Gastroesophageal sphincter (tissue), 4 donors: ENCODE data around the gene TPRG1L. TPM values are rescaled to one million over a fixed set of nuclear protein-coding genes. Genes with fewer than 3 reads are reported as not detected.
"Not testable (repeated sequence)": the region's sequence is repeated elsewhere in the genome, so short reads cannot be mapped to it uniquely, and the experiment has no call there.

Experiments used
- ATAC-seq: fragments of 150-250 bp; one replicate; pipeline ENCODE4 v1.9.1; 2016; ENCODE audit warnings: mild to moderate bottlenecking, moderate library complexity
- H3K27ac ChIP-seq, 4 donors: fragments of 200-600 bp; sonication (generic) in 3 of 4; 1 replicate in 3 of 4; 2 replicates in 1 of 4; pipeline ENCODE4 v1.5.1; 2016 to 2019
- H3K27me3 ChIP-seq: fragments of 200-600 bp; sonication (generic); one replicate; pipeline ENCODE4 v1.5.1; 2019
- H3K36me3 ChIP-seq, 2 donors: fragments of 200-600 bp; sonication (generic); one replicate each; pipeline ENCODE4 v1.5.1; 2019; ENCODE audit warnings: control low read depth in 1 of 2
- H3K4me1 ChIP-seq, 3 donors: fragments of 200-600 bp; sonication (generic); 1 replicate in 2 of 3; 2 replicates in 1 of 3; pipeline ENCODE4 v1.5.1; 2016 to 2019; ENCODE audit warnings: control low read depth in 2 of 3
- H3K4me3 ChIP-seq, 2 donors: fragments of 200-600 bp; sonication (generic); one replicate each; pipeline ENCODE4 v1.5.1; 2019; ENCODE audit warnings: mild to moderate bottlenecking in 1 of 2, moderate library complexity in 1 of 2
- H3K9me3 ChIP-seq, 3 donors: fragments of 200-600 bp; sonication (generic); one replicate each; pipeline ENCODE4 v1.5.1; 2017 to 2019; ENCODE audit warnings: control low read depth in 2 of 3
- EP300 ChIP-seq: sonication (generic); formaldehyde crosslinking; IDR thresholded peaks from one replicate; pipeline ENCODE4 v1.6.1; 2017; ENCODE audit warnings: antibody characterized with exemption, mild to moderate bottlenecking
- POLR2A ChIP-seq, 2 donors: fragments of 450-650 bp; IDR thresholded peaks; one replicate each; pipeline ENCODE4 v1.6.1; 2017; ENCODE audit warnings: antibody characterized with exemption in 2 of 2, mild to moderate bottlenecking in 2 of 2, moderate library complexity in 1 of 2
- POLR2AphosphoS5 ChIP-seq: sonication (generic); formaldehyde crosslinking; IDR thresholded peaks from one replicate; pipeline ENCODE4 v1.6.1; 2017; ENCODE audit warnings: antibody characterized with exemption
- WGBS, 2 donors: methylation state at CpG; one replicate each; pipeline ENCODE4 v1.1.5; 2018; ENCODE audit warnings: low coverage in 1 of 2; 5-methylcytosine and 5-hydroxymethylcytosine counted together
- total RNA-seq, 4 donors: library from RNA; depleted of rRNA; stranded (reverse); fragments of >200 nt; gene quantifications; one replicate each; pipeline ENCODE4 v1.1.0, GENCODE V29; 2016
- TF ChIP-seq, protein P1 (sequence below), 4 experiments: fragments of 200-600 bp in 2 of 4; fragments of 450-650 bp in 2 of 4; sonication (generic) in 1 of 4; IDR thresholded peaks; one replicate each; pipeline ENCODE4 v1.5.1; 2017 to 2019; ENCODE audit warnings: antibody characterized with exemption in 4 of 4, mild to moderate bottlenecking in 2 of 4, moderate library complexity in 2 of 4

TPRG1L gene
- total RNA-seq, 4 donors from 2014 or later, result 38.2 to 52.1 (median 46.6) TPM

DNA sequence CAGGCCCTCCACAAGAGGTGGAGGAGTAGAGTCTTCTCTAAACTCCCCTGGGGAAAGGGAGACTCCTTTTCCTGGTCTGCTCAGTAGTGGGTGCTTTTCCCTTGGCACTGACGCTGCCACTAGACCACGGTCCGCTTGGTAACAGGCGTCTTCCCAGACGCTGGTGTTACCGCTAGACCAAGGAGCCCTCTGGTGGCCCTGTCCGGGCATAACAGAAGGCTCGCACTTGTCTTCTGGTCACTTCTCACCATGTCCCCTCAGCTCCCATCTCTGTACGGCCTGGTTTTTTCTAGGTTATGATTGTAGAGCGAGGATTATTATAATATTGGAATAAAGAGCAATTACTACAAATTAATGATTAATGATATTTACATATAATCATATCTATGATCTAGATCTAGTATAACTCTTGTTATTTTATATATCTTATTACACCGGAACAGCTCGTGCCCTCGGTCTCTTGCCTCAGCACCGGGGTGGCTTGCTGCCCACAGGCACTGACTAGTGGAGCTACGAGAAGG is 3.6 kb upstream of the TPRG1L start:
- ATAC-seq, H3K9me3 ChIP-seq, H3K4me3 ChIP-seq, H3K36me3 ChIP-seq, H3K27me3 ChIP-seq, H3K27ac ChIP-seq: not testable (repeated sequence)
- H3K4me1 ChIP-seq, result peaks cover 0 to 54% (median 16%) of the 10 kb centered on the region in 3 donors
- 3 to 52% methylated on average over 4 to 6 of the region's 15 CpGs for WGBS, 2 donors
- TF ChIP-seq, protein P1, sequence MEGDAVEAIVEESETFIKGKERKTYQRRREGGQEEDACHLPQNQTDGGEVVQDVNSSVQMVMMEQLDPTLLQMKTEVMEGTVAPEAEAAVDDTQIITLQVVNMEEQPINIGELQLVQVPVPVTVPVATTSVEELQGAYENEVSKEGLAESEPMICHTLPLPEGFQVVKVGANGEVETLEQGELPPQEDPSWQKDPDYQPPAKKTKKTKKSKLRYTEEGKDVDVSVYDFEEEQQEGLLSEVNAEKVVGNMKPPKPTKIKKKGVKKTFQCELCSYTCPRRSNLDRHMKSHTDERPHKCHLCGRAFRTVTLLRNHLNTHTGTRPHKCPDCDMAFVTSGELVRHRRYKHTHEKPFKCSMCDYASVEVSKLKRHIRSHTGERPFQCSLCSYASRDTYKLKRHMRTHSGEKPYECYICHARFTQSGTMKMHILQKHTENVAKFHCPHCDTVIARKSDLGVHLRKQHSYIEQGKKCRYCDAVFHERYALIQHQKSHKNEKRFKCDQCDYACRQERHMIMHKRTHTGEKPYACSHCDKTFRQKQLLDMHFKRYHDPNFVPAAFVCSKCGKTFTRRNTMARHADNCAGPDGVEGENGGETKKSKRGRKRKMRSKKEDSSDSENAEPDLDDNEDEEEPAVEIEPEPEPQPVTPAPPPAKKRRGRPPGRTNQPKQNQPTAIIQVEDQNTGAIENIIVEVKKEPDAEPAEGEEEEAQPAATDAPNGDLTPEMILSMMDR (IDR thresholded peaks at IDR 0.05), result peak in 3 of 4 experiments; percentile 66 to 72 (median 70)

- H3K9me3 ChIP-seq, H3K36me3 ChIP-seq, H3K27me3 ChIP-seq, ATAC-seq, H3K27ac ChIP-seq, H3K4me3 ChIP-seq: not testable (repeated sequence)
- 73 to 77% methylated on average over 7 of the region's 9 CpGs for WGBS, 2 donors
- peaks cover 0 to 62% (median 16%) of the 10 kb centered on the region in 3 donors for H3K4me1 ChIP-seq
Measured at GRCh38 chr1:3622102-3622501, 2.7 kb upstream of the TPRG1L start.

GRCh38 chr1:3623441-3624199 is 1.2 kb upstream of the TPRG1L start:
- H3K27me3 ChIP-seq, result no peaks in the 10 kb centered on the region

GRCh38 chr1:3625151-3625907 is 514 bp downstream of the TPRG1L start:
- Histone ChIP-seq H3K4me1 (peaks cover 0 to 50% (median 16%) of the 10 kb centered on the region in 3 donors), H3K27ac (peak overlapping the region; percentile 12 to 90 (median 86)), H3K27me3 (no peaks in the 10 kb centered on the region), H3K36me3 (peaks cover 0 to 36% of the 10 kb centered on the region in 2 donors), H3K9me3 (no peaks in the 10 kb centered on the region), H3K4me3 (peak overlapping the region; percentile 38 to 71)
- peak; percentile 34 for ATAC-seq
- WGBS, 2 donors, result 13 to 14% methylated on average over 5 to 10 of the region's 71 CpGs
- TF ChIP-seq POLR2A (IDR thresholded peaks at IDR 0.05) (no peak), POLR2AphosphoS5 (no peak), EP300 (no peak)
- TF ChIP-seq, protein P1 (IDR thresholded peaks at IDR 0.05), result no peak

More at GRCh38 chr1:3623441-3624199, 1.2 kb upstream of the TPRG1L start:
- peak overlapping the region; percentile 38 to 71 for H3K4me3 ChIP-seq
- H3K9me3 ChIP-seq, result no peaks in the 10 kb centered on the region
- peaks cover 0 to 19% of the 10 kb centered on the region in 2 donors for H3K36me3 ChIP-seq
- TF ChIP-seq POLR2AphosphoS5 (no peak), EP300 (no peak), POLR2A (IDR thresholded peaks at IDR 0.05) (no peak)
- TF ChIP-seq, protein P1 (IDR thresholded peaks at IDR 0.05), result no peak
- WGBS, 2 donors, result 14 to 23% methylated on average over 6 to 22 of the region's 23 CpGs
- no peak for ATAC-seq
- H3K27ac ChIP-seq, result peak overlapping the region in 3 of 4 donors; percentile 85 to 90 (median 86)
- peaks cover 0 to 59% (median 16%) of the 10 kb centered on the region in 3 donors for H3K4me1 ChIP-seq

- peaks cover 0 to 46% (median 16%) of the 10 kb centered on the region in 3 donors for H3K4me1 ChIP-seq
- H3K4me3 ChIP-seq, result peak overlapping the region in 1 of 2 donors; percentile 71
- TF ChIP-seq POLR2A (IDR thresholded peaks at IDR 0.05) (no peak), POLR2AphosphoS5 (no peak), EP300 (no peak)
- TF ChIP-seq, protein P1 (IDR thresholded peaks at IDR 0.05), result no peak
- H3K9me3 ChIP-seq, result no peaks in the 10 kb centered on the region
- H3K36me3 ChIP-seq, result peaks cover 0 to 43% of the 10 kb centered on the region in 2 donors
- 62 to 76% methylated on average over 3 to 4 of the region's 4 CpGs for WGBS, 2 donors
- ATAC-seq, result no peak
- H3K27ac ChIP-seq, result peak overlapping the region in 2 of 4 donors; percentile 85 to 86
- H3K27me3 ChIP-seq, result no peaks in the 10 kb centered on the region
Measured at GRCh38 chr1:3626025-3626424, 1.2 kb downstream of the TPRG1L start.
